ENCODE data around the gene SLC4A9. TPM values are rescaled to one million over a fixed set of nuclear protein-coding genes. Genes with fewer than 3 reads are reported as not detected.

SLC4A9 gene
- total RNA-seq, 1 donor from 2014 or later = not detected

GRCh38 chr5:140324041-140324600 lies 35.9 kb upstream of the SLC4A9 start:
- Mint-ChIP-seq H3K27ac (no peak overlapping the region), H3K27me3 (no peaks in the 10 kb centered on the region), H3K4me3 (no peak overlapping the region), H3K9me3 (no peaks in the 10 kb centered on the region), H3K4me1 (no peaks in the 10 kb centered on the region), H3K36me3 (ENCODE audit: low read depth) (no peaks in the 10 kb centered on the region)
- POLR2A ChIA-PET = no interaction called here
- CTCF ChIA-PET = interaction anchor here (0.9 kb wide), 1 partner anchor 79 kb away, joined by 4 read pairs; no protein-coding TSS in a partner anchor
- intact Hi-C loops (cut with micrococcal nuclease) = no loop called here
- ATAC-seq (ENCODE audit: low read depth) (no peak), DNase-seq (no peak)
- TF ChIP-seq CTCF (IDR thresholded peaks at IDR 0.05) = no peak

GRCh38 chr5:140324617-140325241 lies 35.3 kb upstream of the SLC4A9 start:
- ChIA-PET POLR2A (no interaction called here), CTCF (interaction anchor here (0.9 to 1.0 kb wide), 2 partner anchors 28 to 80 kb away, joined by 3 to 4 read pairs; no protein-coding TSS in a partner anchor)
- TF ChIP-seq CTCF (IDR thresholded peaks at IDR 0.05) = no peak
- no peak for ATAC-seq (ENCODE audit: low read depth)
- Mint-ChIP-seq H3K27ac (no peak overlapping the region), H3K36me3 (ENCODE audit: low read depth) (no peaks in the 10 kb centered on the region), H3K9me3 (no peaks in the 10 kb centered on the region), H3K27me3 (no peaks in the 10 kb centered on the region), H3K4me3 (no peak overlapping the region), H3K4me1 (no peaks in the 10 kb centered on the region)
- intact Hi-C loops (cut with micrococcal nuclease) = loop anchor here (5.0 kb wide), 1 partner anchor 1627 kb away; no protein-coding TSS in a partner anchor
- DNase-seq = no peak

GRCh38 chr5:140325486-140325885 lies 34.5 kb upstream of the SLC4A9 start:
- POLR2A ChIA-PET = no interaction called here

GRCh38 chr5:140327589-140327988 lies 32.4 kb upstream of the SLC4A9 start:
- Mint-ChIP-seq H3K36me3 (ENCODE audit: low read depth) (no peaks in the 10 kb centered on the region), H3K27ac (no peak overlapping the region), H3K4me1 (no peaks in the 10 kb centered on the region), H3K27me3 (no peaks in the 10 kb centered on the region), H3K4me3 (no peak overlapping the region), H3K9me3 (no peaks in the 10 kb centered on the region)
- ChIA-PET CTCF (interaction anchor here (0.9 to 1.5 kb wide), 2 partner anchors 18 to 24 kb away, joined by 3 to 4 read pairs; no protein-coding TSS in a partner anchor), POLR2A (no interaction called here)
- ATAC-seq (ENCODE audit: low read depth) (no peak), DNase-seq (no peak)
- TF ChIP-seq CTCF (IDR thresholded peaks at IDR 0.05) = no peak
- intact Hi-C loops (cut with micrococcal nuclease) = loop anchor here (5.0 kb wide), 1 partner anchor 1630 kb away; no protein-coding TSS in a partner anchor

More at GRCh38 chr5:140325486-140325885, 34.5 kb upstream of the SLC4A9 start:
- no peak overlapping the region for H3K27ac Mint-ChIP-seq
- intact Hi-C loops (cut with micrococcal nuclease) = loop anchor here (5.0 kb wide), 1 partner anchor 1628 kb away; no protein-coding TSS in a partner anchor
- H3K9me3 Mint-ChIP-seq = no peaks in the 10 kb centered on the region
- no peak for ATAC-seq (ENCODE audit: low read depth)
- no peak for DNase-seq
- H3K4me3 Mint-ChIP-seq = no peak overlapping the region
- CTCF ChIA-PET = interaction anchor here (1.0 kb wide), 1 partner anchor 27 kb away, joined by 3 read pairs; no protein-coding TSS in a partner anchor
- TF ChIP-seq CTCF (IDR thresholded peaks at IDR 0.05) = no peak
- H3K4me1 Mint-ChIP-seq = no peaks in the 10 kb centered on the region
- H3K27me3 Mint-ChIP-seq = no peaks in the 10 kb centered on the region
- no peaks in the 10 kb centered on the region for H3K36me3 Mint-ChIP-seq (ENCODE audit: low read depth)

GRCh38 chr5:140328036-140328764 lies 31.8 kb upstream of the SLC4A9 start:
- ATAC-seq (ENCODE audit: low read depth) (no peak), DNase-seq (no peak)
- Mint-ChIP-seq H3K36me3 (ENCODE audit: low read depth) (no peaks in the 10 kb centered on the region), H3K4me1 (no peaks in the 10 kb centered on the region), H3K4me3 (no peak overlapping the region), H3K27me3 (no peaks in the 10 kb centered on the region), H3K9me3 (no peaks in the 10 kb centered on the region), H3K27ac (no peak overlapping the region)
- TF ChIP-seq CTCF (IDR thresholded peaks at IDR 0.05) = no peak
- ChIA-PET POLR2A (no interaction called here), CTCF (interaction anchor here (0.9 to 1.5 kb wide), 2 partner anchors 17 to 24 kb away, joined by 3 to 4 read pairs; no protein-coding TSS in a partner anchor)
- intact Hi-C loops (cut with micrococcal nuclease) = loop anchor here (5.0 kb wide), 1 partner anchor 1631 kb away; no protein-coding TSS in a partner anchor

Data from activated B cell treated with CpG ODN at 0.5 μM for 24 hours (primary cell).